DMS153 (cell line): ENCODE measurements around the gene FBXO27.
"Not testable (repeated sequence)": the region's sequence is repeated elsewhere in the genome, so short reads cannot be mapped to it uniquely, and the experiment has no call there.

Experiments used
- DNase-seq: peaks from one replicate; lab custom pipeline; 2025; lab: John Stamatoyannopoulos, UW

Gene FBXO27

GRCh38 chr19:38988627-38989026 is 43.7 kb downstream of the FBXO27 start:
- DNase-seq = not testable (repeated sequence)

GRCh38 chr19:38987745-38988144 is 44.6 kb downstream of the FBXO27 start:
- not testable (repeated sequence) for DNase-seq

GRCh38 chr19:38985262-38985661 is 47.1 kb downstream of the FBXO27 start:
- DNase-seq = no peak

- no peak for DNase-seq
Measured at GRCh38 chr19:38980583-38981374, 51.6 kb downstream of the FBXO27 start.

GRCh38 chr19:38979812-38980211 is 52.5 kb downstream of the FBXO27 start:
- DNase-seq = no peak

- DNase-seq = no peak
Measured at GRCh38 chr19:38978326-38978689, 54.0 kb downstream of the FBXO27 start.

- no peak for DNase-seq
Measured at GRCh38 chr19:38977445-38978325, 54.7 kb downstream of the FBXO27 start.

GRCh38 chr19:38975861-38976271 is 56.5 kb downstream of the FBXO27 start:
- DNase-seq = no peak

- DNase-seq = no peak
Measured at GRCh38 chr19:38975214-38975860, 57.0 kb downstream of the FBXO27 start, which contains the start of gene FBXO17. Gene FBXO17, minus strand, starts transcription at chr19:38975742. Its CDS starts 25,423 bp downstream, at chr19:38950319.

- no peak for DNase-seq
Measured at GRCh38 chr19:38974624-38975213, 57.6 kb downstream of the FBXO27 start.
